GM18520 (cell line): ENCODE results near the gene HMCN2.
"Not testable (repeated sequence)": the region's sequence is repeated elsewhere in the genome, so short reads cannot be mapped to it uniquely, and the experiment has no call there.

Source experiments
- ATAC-seq: cut with Tn5 transposase; IDR thresholded peaks from one replicate; pipeline ENCODE4 v1.9.1; 2021; ENCODE audit not compliant: unreplicated experiment

The HMCN2 gene

DNA sequence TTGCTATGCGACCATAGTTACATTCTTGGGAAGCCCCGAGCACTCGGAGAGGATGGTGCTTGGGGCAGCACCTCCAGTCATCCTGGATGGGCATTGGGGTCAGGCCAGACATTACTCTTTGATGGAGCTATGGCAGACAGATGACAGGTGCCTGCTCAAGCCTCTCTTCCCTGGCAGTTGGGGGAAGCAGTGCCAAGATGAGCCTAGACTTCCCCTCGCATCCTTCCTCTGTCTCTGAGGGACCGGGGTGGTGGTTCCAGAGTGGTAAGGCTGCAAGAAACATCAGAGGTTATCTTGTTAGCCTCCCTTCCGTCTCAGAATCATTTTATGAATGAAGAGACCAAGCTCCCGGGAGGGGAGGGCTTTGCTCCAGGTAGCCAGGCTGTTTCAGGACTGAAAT lies 2.8 kb upstream of the HMCN2 start:
- no peak for ATAC-seq

- no peak for ATAC-seq
These were observed 1.8 kb upstream of the HMCN2 start for GRCh38 chr9:130263601-130264413.

DNA sequence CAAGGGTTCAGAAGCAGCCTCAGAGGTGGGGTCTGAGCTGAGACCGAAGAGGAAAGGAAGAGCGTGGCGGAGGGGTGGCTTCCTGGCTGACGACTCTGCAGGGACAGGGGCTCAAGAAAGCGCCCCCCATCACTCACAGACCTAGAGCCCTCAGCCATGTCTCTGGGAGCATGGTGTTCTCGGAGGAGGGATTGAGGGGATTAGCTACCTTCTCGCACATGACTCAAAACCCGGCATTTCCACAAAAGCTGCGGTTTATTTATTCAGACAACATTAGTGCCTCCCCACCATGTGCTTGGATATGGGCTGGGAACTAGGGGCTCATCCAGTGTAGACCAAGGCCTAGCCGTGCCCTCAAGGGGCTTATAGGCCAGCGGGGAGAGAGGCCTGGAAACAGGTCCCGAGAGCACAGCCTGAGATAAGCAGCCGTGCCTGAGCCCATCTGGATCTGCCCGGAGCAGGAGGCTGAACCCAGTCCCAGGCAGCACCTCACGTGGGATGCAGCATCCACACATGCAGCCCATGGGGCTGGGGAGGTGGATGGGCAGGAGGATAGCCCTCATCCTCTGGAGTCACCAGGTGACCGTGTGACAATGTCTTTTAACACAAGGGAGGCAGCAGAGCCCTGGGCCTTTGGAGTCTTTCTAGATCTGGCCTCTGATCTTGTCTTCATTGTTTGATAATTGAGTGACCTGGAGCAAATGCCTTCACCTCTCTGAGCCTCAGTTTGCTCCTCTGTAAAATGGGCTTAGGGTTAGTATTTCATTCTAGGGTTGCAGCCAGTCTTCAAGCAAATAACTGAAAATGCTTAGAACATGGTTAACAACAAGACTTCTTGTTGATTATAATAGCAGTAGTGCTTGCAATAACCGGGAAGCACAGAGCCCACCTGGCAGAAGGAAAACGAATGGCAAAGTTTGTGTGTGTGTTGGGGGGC lies 878 bp upstream of the HMCN2 start:
- no peak for ATAC-seq

- no peak for ATAC-seq
These were observed 907 bp downstream of the HMCN2 start for GRCh38 chr9:130266236-130267098.

DNA sequence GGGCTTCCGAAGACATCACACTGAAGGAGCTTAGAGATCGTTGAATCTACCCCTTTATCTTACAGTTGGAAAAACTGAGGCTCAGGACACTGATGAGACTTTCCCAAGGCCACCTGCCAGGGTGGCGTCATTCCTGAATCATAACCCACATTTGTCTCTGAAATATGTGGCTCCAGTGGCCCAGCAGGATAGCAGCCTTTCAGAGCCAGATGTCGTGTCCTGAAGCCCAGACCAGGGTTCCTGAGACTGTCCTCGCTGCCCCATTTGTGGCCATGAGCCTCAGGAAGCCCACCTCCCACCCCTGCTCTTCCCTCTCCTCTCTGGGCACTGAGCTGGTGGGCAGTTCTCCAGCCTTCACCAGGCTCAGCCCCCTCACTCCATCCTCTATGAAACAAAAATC lies 2.4 kb downstream of the HMCN2 start:
- no peak for ATAC-seq

GRCh38 chr9:130268521-130269211 lies 3.1 kb downstream of the HMCN2 start:
- no peak for ATAC-seq

GRCh38 chr9:130271473-130271872 lies 5.9 kb downstream of the HMCN2 start:
- no peak for ATAC-seq

GRCh38 chr9:130275156-130275555 lies 9.6 kb downstream of the HMCN2 start:
- no peak for ATAC-seq

GRCh38 chr9:130276121-130276520 lies 10.6 kb downstream of the HMCN2 start:
- no peak for ATAC-seq

DNA sequence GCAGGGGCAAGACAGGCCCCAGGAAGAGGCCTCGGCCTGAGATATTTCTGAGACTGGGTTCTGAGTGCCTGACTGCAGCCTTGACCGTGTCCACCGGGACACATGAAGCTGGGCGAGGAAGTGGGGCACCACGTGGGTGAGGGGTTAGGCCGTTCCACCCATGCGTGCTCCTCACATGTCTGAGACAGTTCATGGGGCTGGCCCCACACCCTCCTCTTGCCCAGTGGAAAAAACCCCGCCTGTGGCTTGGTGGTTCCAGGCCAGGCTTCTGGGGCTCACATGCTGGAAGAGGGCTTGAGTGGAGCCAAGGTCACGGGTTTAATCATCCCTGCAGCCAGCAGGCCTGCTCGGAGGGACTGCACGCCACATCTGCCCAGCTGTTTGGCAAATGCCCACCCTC lies 11.4 kb downstream of the HMCN2 start:
- ATAC-seq: no peak

DNA sequence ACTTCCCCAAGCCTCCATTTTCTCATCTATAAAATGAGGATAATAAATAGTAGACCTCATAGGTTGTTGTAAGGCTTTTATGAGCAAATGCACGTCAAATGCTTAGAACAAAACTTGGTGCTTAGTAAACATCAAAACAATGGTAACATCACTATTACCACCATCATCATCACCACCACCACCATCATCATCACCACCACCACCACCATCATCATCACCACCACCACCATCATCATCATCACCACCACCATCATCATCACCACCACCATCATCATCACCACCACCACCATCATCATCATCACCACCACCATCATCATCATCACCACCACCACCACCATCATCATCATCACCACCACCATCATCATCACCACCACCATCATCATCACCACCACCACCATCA lies 12.0 kb downstream of the HMCN2 start:
- not testable (repeated sequence) for ATAC-seq

GRCh38 chr9:130283539-130284248 lies 18.1 kb downstream of the HMCN2 start:
- no peak for ATAC-seq

GRCh38 chr9:130284249-130284625 lies 18.7 kb downstream of the HMCN2 start:
- no peak for ATAC-seq

DNA sequence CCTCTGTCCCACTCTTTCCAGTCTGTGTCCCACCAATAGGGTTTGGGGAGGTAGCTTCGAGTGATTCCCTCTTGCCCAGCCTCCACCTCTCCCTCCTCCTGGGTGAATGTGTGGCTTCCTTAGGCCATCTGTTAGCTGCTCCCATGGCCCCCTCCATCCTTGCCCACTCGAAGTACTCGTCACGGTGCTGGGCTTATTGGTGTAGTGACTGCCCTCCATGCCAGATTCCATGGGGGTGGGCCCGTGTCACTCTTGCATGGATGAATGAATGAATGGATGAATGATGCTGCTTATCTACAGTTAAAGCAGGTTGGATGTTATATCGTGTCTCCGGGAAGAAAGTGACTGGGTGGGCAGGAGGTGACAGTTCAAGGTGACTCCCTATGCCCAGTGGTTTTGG lies 19.1 kb downstream of the HMCN2 start:
- ATAC-seq: no peak

DNA sequence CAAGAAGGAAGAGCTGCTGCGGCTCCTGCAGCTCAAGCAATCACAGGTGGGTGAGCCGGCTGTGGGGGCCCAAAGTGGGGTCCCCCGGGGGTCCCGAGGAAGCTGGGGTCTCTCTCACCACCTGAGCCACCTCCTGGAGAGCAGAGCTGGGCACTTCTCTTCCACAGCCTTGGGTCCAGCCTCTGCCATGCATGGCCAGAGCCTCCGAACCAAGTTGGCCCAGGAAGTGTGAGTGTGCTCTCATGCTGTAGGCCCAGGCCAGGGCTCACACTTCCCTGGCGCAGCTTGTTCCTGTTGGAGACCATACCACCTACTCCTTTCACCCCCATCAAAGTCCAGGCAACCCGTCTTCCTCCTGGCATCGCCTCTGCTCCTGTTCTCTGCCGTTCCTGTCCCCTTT lies 19.7 kb downstream of the HMCN2 start:
- ATAC-seq: no peak

- no peak for ATAC-seq
These were observed 20.7 kb downstream of the HMCN2 start for GRCh38 chr9:130286072-130286770.

- no peak for ATAC-seq
These were observed 21.3 kb downstream of the HMCN2 start for GRCh38 chr9:130286781-130287428.

GRCh38 chr9:130287736-130288135 lies 22.2 kb downstream of the HMCN2 start:
- no peak for ATAC-seq

DNA sequence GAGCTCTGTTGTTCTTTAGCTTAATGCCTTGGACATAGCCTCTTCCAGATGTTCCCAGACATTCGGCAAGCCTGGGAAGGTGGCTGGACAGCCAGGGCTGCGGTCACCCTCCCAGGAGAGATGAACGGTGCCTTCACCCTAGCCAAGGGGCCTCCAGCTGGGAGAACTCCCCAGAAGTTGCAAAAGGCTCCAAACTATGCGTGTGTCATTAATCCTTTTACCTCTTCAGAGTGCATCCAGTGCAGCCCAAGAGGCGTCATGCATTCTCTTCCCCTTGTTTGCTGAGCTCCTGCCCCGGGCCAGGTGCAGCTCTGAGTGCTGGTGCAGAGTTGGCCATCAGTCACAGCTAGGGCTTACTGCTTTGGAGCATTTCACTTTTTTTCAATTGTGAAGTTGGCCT lies 22.8 kb downstream of the HMCN2 start:
- no peak for ATAC-seq
